HepG2 (cell line): ENCODE measurements around the gene KLHL8. TPM values are rescaled to one million over a fixed set of nuclear protein-coding genes. Genes with fewer than 3 reads are reported as not detected.

ENCODE experiments used
- ATAC-seq: fragments of 200-7000 bp; cut with Tn5 transposase; 3 replicates; pipeline ENCODE4 v1.9.1; 2020; ENCODE audit warnings: mild to moderate bottlenecking, moderate library complexity
- BruUV-seq: library from RNA; stranded (reverse); fragments of 400-500 nt; replicated peaks from 2 replicates; lab custom pipeline; 2021; lab: Mats Ljungman, UMichigan
- CTCF ChIA-PET: fragments of 300-600 bp; formaldehyde crosslinking; extraction: SDS; loops from one replicate; lab custom pipeline; 2021; ENCODE audit warnings: low total read pairs, inconsistent platforms, low intra/inter-chr PET ratio; lab: Yijun Ruan, JAX
- POLR2A ChIA-PET: fragments of 350-600 bp; sonication (Branson Sonifier 250); formaldehyde crosslinking; loops from one replicate; lab custom pipeline; 2020; ENCODE audit warnings: antibody characterized with exemption, inconsistent platforms; lab: Yijun Ruan, JAX
- DNase-seq: peaks from one replicate; pipeline ENCODE4 v3.0.0-alpha.2; 2015; ENCODE audit warnings: low spot score
- FAIRE-seq: peaks from 3 replicates; lab custom pipeline; 2011; peaks lifted over from hg19 to GRCh38; lab: Jason Lieb, UNC
- H2AFZ ChIP-seq: one replicate; pipeline ENCODE4 v1.6.1; 2011; ENCODE audit warnings: low read length, inconsistent platforms
- H3K27ac ChIP-seq: fragments of 300-600 bp; 3 replicates; pipeline ENCODE4 v1.8.0; 2011; ENCODE audit warnings: mixed run types, mild to moderate bottlenecking, mixed read lengths, low read length, inconsistent platforms; ENCODE audit not compliant: insufficient read depth; ENCODE audit errors: extremely low read length
- H3K27me3 ChIP-seq, 2 experiments: fragments of 200-600 bp in 1 of 2; 2 replicates in 1 of 2; 3 replicates in 1 of 2; pipeline versions ENCODE4 v1.6.0 to v1.8.0; 2011; ENCODE audit warnings: low read length in 2 of 2, mild to moderate bottlenecking in 2 of 2, moderate library complexity in 2 of 2, inconsistent platforms in 1 of 2; ENCODE audit not compliant: insufficient read depth in 2 of 2, control insufficient read depth in 1 of 2
- H3K36me3 ChIP-seq, 2 experiments: fragments of 200-600 bp in 1 of 2; replicated peaks in 1 of 2; 2 replicates in 1 of 2; 3 replicates in 1 of 2; pipeline versions ENCODE4 v1.5.1 to v1.8.0; 2011; ENCODE audit warnings: low read length in 2 of 2, inconsistent platforms in 1 of 2; ENCODE audit not compliant: insufficient read depth in 2 of 2, control insufficient read depth in 1 of 2
- H3K4me1 ChIP-seq: 2 replicates; pipeline ENCODE4 v1.5.1; 2012; ENCODE audit warnings: low read length, inconsistent platforms; ENCODE audit not compliant: insufficient read depth
- H3K4me2 ChIP-seq: 2 replicates; pipeline ENCODE4 v1.6.0; 2011; ENCODE audit warnings: low read depth, low read length, inconsistent platforms
- H3K4me3 ChIP-seq, 3 experiments: fragments of 200-600 bp in 1 of 3; sonication (generic), shearing (Covaris generic) in 1 of 3; replicated peaks in 1 of 3; 2 replicates each; pipeline ENCODE4 v1.5.1; 2011 to 2016; ENCODE audit warnings: low read length in 3 of 3, inconsistent platforms in 2 of 3, low read depth in 2 of 3, mild to moderate bottlenecking in 2 of 3, control low read depth in 1 of 3, mixed read lengths in 1 of 3; ENCODE audit not compliant: insufficient read depth in 1 of 3
- H3K79me2 ChIP-seq: one replicate; pipeline ENCODE4 v1.6.1; 2011; ENCODE audit warnings: low read length, inconsistent platforms; ENCODE audit not compliant: insufficient read depth
- H3K9ac ChIP-seq: 2 replicates; pipeline ENCODE4 v1.6.0; 2011; ENCODE audit warnings: mild to moderate bottlenecking, low read depth, low read length, inconsistent platforms; ENCODE audit not compliant: insufficient read depth
- H3K9me3 ChIP-seq: 2 replicates; pipeline ENCODE4 v1.5.1; 2012; ENCODE audit warnings: mild to moderate bottlenecking, low read length
- H4K20me1 ChIP-seq: 2 replicates; pipeline ENCODE4 v1.6.0; 2011; ENCODE audit warnings: inconsistent platforms, mild to moderate bottlenecking, low read length, moderate library complexity; ENCODE audit not compliant: insufficient read depth
- GZF1 ChIP-seq: sonication (generic); formaldehyde crosslinking; IDR thresholded peaks from 2 replicates; pipeline ENCODE4 v1.5.1; 2020; ENCODE audit warnings: mild to moderate bottlenecking, missing genetic modification reagents
- KAT7 ChIP-seq: IDR thresholded peaks from 2 replicates; pipeline ENCODE4 v1.6.1; 2018; ENCODE audit warnings: borderline replicate concordance, missing compliant biosample characterization
- LCORL ChIP-seq, 2 experiments: fragments of 450-650 bp in 1 of 2; sonication (generic) in 1 of 2; formaldehyde crosslinking in 1 of 2; IDR thresholded peaks; 2 replicates each; pipeline versions ENCODE4 v1.5.0 to v1.6.1; 2017 to 2020; ENCODE audit warnings: antibody characterized with exemption in 1 of 2, missing genetic modification reagents in 1 of 2
- PBX3 ChIP-seq: sonication (generic); formaldehyde crosslinking; IDR thresholded peaks from 2 replicates; pipeline ENCODE4 v1.8.1; 2023; ENCODE audit warnings: missing genetic modification reagents, inconsistent platforms, borderline replicate concordance
- REPIN1 ChIP-seq: sonication (generic); formaldehyde crosslinking; IDR thresholded peaks from 2 replicates; pipeline ENCODE4 v1.8.0; 2022; ENCODE audit warnings: missing genetic modification reagents, low read depth, mild to moderate bottlenecking, borderline replicate concordance
- ZNF274 ChIP-seq: sonication (generic); formaldehyde crosslinking; IDR thresholded peaks from 2 replicates; pipeline ENCODE4 v1.5.1; 2020; ENCODE audit warnings: mild to moderate bottlenecking, missing genetic modification reagents
- WGBS: methylation state at CpG from one replicate; pipeline ENCODE4 v1.1.6; 2017; ENCODE audit warnings: low lambda C conversion rate; 5-methylcytosine and 5-hydroxymethylcytosine counted together
- in situ Hi-C: cut with HindIII; loops from 2 replicates; pipeline ENCODE4 v1.10.0; 2017; ENCODE audit warnings: low pct_unique_long_range_greater_than_20kb; ENCODE audit not compliant: extremely low pct_ligation_motif_present
- intact Hi-C: fragments of 100-400 bp; cut with micrococcal nuclease; formaldehyde crosslinking; loops from one replicate; pipeline ENCODE4 v1.10.0; 2022; ENCODE audit not compliant: unreplicated experiment
- polyA plus RNA-seq, 8 experiments: library from polyadenylated mRNA; depleted of rRNA in 3 of 8; stranded (reverse) in 7 of 8; unstranded in 1 of 8; fragments of >200 nt; fragmentation: Illumina TruSeq in 4 of 8; extraction: Trizol in 4 of 8; gene quantifications; 2 replicates each; pipeline versions ENCODE4 v1.2.1 to v1.2.3, GENCODE V29; 2011 to 2016; ENCODE audit warnings: low read depth in 4 of 8, missing spikeins in 1 of 8, mixed read lengths in 1 of 8; ENCODE audit not compliant: insufficient read depth in 1 of 8
- total RNA-seq, 5 experiments: library from RNA; depleted of rRNA; stranded (reverse); fragments of >200 nt; fragmentation: Illumina TruSeq; extraction: Trizol; gene quantifications; 2 replicates each; pipeline ENCODE4 v1.2.3, GENCODE V29; 2016; ENCODE audit warnings: low read depth in 1 of 5

KLHL8 gene
- total and polyA plus RNA-seq, 2 of the 13 experiments (the other 11 are each of a cell fraction or from before 2014, with no cell fraction given): 2.8 to 11.7 TPM

DNA sequence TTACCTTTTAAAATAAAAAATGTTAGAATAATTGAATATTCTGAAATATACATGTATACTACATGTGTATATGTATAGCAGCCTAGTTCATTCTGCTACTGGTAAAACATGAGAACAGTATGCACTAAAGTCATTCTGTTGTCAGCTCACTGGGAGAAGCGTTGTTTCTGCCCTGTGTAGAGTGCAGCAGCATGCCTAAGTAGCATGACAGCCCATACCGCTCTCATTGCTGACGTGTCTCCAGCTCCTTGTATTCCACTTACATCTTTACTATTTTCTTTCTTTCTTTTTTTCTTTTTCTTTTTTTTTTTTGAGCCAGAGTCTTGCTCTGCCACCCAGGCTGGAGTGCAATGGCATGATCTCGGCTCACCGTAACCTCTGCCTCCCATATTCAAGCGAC lies 90.7 kb downstream of the KLHL8 start (continued):
- no peak for TF ChIP-seq KAT7
- TF ChIP-seq PBX3 (CRISPR knock-in tag): no peak

DNA sequence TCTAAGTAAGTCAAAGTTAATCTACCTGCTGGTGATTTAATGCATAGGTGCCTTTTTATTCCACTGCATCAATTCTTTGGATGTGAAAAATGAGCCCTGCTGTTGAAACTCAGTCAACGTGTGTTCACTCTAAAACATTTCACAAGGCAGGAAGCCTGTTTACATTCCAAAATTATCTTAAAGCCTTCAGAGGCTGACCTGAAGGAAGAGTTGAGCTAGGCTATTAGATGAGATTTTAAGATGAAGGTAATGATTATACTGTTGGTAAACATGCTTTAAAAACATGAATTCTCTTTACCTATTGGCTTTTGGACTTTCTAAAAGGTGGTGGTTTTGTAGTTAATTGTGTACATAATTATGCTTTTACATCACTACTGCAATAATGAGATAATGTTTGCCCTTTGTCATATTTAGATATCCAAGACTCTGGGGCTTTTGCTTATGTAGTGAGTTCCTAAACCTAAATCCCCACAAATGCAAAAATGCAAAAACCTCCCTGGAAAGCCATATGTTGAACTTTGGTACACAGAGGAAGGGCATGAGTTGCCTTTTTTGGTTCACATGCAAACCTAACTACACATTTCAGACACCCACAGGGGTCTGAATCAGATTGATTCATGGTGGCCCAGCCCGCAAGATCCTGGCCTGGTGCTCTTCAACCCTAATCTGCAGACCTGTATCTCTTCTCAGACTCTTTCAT lies 92.3 kb downstream of the KLHL8 start:
- no TSS peak for BruUV-seq
- H3K9ac ChIP-seq: no peak overlapping the region
- POLR2A ChIA-PET: no interaction called here
- FAIRE-seq (no peak), DNase-seq (no peak), ATAC-seq (no peak)
- in situ Hi-C loops: loop anchor here (25.0 kb wide), 1 partner anchor 334 kb away; no protein-coding TSS in a partner anchor
- H3K9me3 ChIP-seq: no peaks in the 10 kb centered on the region
- no peak overlapping the region for H3K4me3 ChIP-seq
- no peak overlapping the region for H3K27ac ChIP-seq
- H3K79me2 ChIP-seq: no peaks in the 10 kb centered on the region
- H2AFZ ChIP-seq: no peak overlapping the region
- H3K27me3 ChIP-seq: no peaks in the 10 kb centered on the region
- no peak overlapping the region for H3K4me2 ChIP-seq
- no peak for TF ChIP-seq LCORL (IDR thresholded peaks at IDR 0.05)
- no peak for TF ChIP-seq LCORL (CRISPR knock-in tag; IDR thresholded peaks at IDR 0.05)
- no peak for TF ChIP-seq ZNF274 (CRISPR knock-in tag)
- no peak for TF ChIP-seq REPIN1 (CRISPR knock-in tag)
- no peak for TF ChIP-seq GZF1
- TF ChIP-seq, all 625 proteins: peak for 0
- Histone ChIP-seq H4K20me1 (no peaks in the 10 kb centered on the region), H3K4me1 (0 out of 2 replicates have a peak, but pooled peaks cover 5% of the 10 kb centered on the region), H3K36me3 (peaks cover 19 to 81% of the 10 kb centered on the region in 2 experiments)
- CTCF ChIA-PET: no interaction called here
- 83% methylated on average over 2 of the region's 2 CpGs for WGBS
- intact Hi-C loops: no loop called here
